Left ventricle myocardium inferior (tissue), 1 donor: ENCODE data around the gene AFAP1. TPM values are rescaled to one million over a fixed set of nuclear protein-coding genes. Genes with fewer than 3 reads are reported as not detected.

Source experiments
- DNase-seq: peaks from one replicate; pipeline ENCODE4 v3.0.0-alpha.2; 2020
- H3K27ac ChIP-seq: fragments of 200-600 bp; replicated peaks from 2 replicates; pipeline ENCODE4 v1.8.0; 2021
- H3K27me3 ChIP-seq: fragments of 200-600 bp; 2 replicates; pipeline ENCODE4 v1.8.0; 2021; ENCODE audit warnings: low read depth
- H3K36me3 ChIP-seq: fragments of 200-600 bp; 2 replicates; pipeline ENCODE4 v1.8.0; 2021
- H3K4me1 ChIP-seq: fragments of 200-600 bp; 2 replicates; pipeline ENCODE4 v1.8.0; 2021
- H3K4me3 ChIP-seq: fragments of 200-600 bp; 2 replicates; pipeline ENCODE4 v1.8.0; 2021; ENCODE audit warnings: mild to moderate bottlenecking, moderate library complexity
- H3K9me3 ChIP-seq: fragments of 200-600 bp; replicated peaks from 2 replicates; pipeline ENCODE4 v1.8.0; 2021
- CTCF ChIP-seq: fragments of 200-600 bp; IDR thresholded peaks from 2 replicates; pipeline ENCODE4 v1.8.0; 2021; ENCODE audit warnings: antibody characterized with exemption, mild to moderate bottlenecking, borderline replicate concordance
- intact Hi-C: fragments of 100-400 bp; cut with micrococcal nuclease; formaldehyde crosslinking; loops from one replicate; pipeline ENCODE4 v1.11.0; 2022
- total RNA-seq: library from RNA; stranded (reverse); fragmentation: NEBNext Ultra II Directional; extraction: Animal tissue kit (Norgen Biotek cat#: 25700); gene quantifications from one replicate; pipeline ENCODE4 v1.2.1, GENCODE V29; 2021
- donor health status: DM: no; HTN: yes; CAD: no; lungs with severe emphysema.

AFAP1 gene
- total RNA-seq, 1 donor from 2014 or later, result 6.8 TPM

- H3K27ac ChIP-seq, result no peak overlapping the region
- no peak overlapping the region for H3K4me3 ChIP-seq
- H3K9me3 ChIP-seq, result no peaks in the 10 kb centered on the region
- peaks cover 9% of the 10 kb centered on the region for H3K4me1 ChIP-seq
- no peak for TF ChIP-seq CTCF
- no peaks in the 10 kb centered on the region for H3K27me3 ChIP-seq
- H3K36me3 ChIP-seq, result peaks cover 28% of the 10 kb centered on the region
- intact Hi-C loops, result loop anchor here (5.0 kb wide), 1 partner anchor 37 kb away; no protein-coding TSS in a partner anchor
- no peak for DNase-seq
These were observed 139.9 kb downstream of the AFAP1 start for GRCh38 chr4:7799736-7800135.

- H3K9me3 ChIP-seq, result no peaks in the 10 kb centered on the region
- no peak overlapping the region for H3K27ac ChIP-seq
- H3K4me1 ChIP-seq, result peaks cover 5% of the 10 kb centered on the region
- no peak overlapping the region for H3K4me3 ChIP-seq
- no peak for TF ChIP-seq CTCF
- DNase-seq, result no peak
- no peaks in the 10 kb centered on the region for H3K27me3 ChIP-seq
- H3K36me3 ChIP-seq, result peaks cover 28% of the 10 kb centered on the region
- intact Hi-C loops, result no loop called here
These were observed 140.4 kb downstream of the AFAP1 start for GRCh38 chr4:7799306-7799705.

GRCh38 chr4:7798178-7798995 is 141.3 kb downstream of the AFAP1 start:
- intact Hi-C loops, result no loop called here
- no peaks in the 10 kb centered on the region for H3K9me3 ChIP-seq

GRCh38 chr4:7797330-7797729 is 142.3 kb downstream of the AFAP1 start:
- no peak overlapping the region for H3K4me3 ChIP-seq
- DNase-seq, result no peak
- H3K9me3 ChIP-seq, result no peaks in the 10 kb centered on the region
- intact Hi-C loops, result no loop called here
- no peaks in the 10 kb centered on the region for H3K27me3 ChIP-seq
- peaks cover 39% of the 10 kb centered on the region for H3K36me3 ChIP-seq
- TF ChIP-seq CTCF, result no peak
- no peak overlapping the region for H3K27ac ChIP-seq
- no peaks in the 10 kb centered on the region for H3K4me1 ChIP-seq

More at GRCh38 chr4:7798178-7798995, 141.3 kb downstream of the AFAP1 start:
- no peaks in the 10 kb centered on the region for H3K27me3 ChIP-seq
- TF ChIP-seq CTCF, result no peak
- H3K27ac ChIP-seq, result no peak overlapping the region
- H3K36me3 ChIP-seq, result peaks cover 31% of the 10 kb centered on the region
- no peaks in the 10 kb centered on the region for H3K4me1 ChIP-seq
- H3K4me3 ChIP-seq, result no peak overlapping the region
- no peak for DNase-seq

GRCh38 chr4:7795983-7796382 is 143.7 kb downstream of the AFAP1 start:
- Histone ChIP-seq H3K9me3 (no peaks in the 10 kb centered on the region), H3K27me3 (no peaks in the 10 kb centered on the region), H3K27ac (no peak overlapping the region), H3K4me1 (peaks cover under 1% of the 10 kb centered on the region), H3K36me3 (peaks cover 45% of the 10 kb centered on the region), H3K4me3 (no peak overlapping the region)
- no peak for DNase-seq
- no peak for TF ChIP-seq CTCF
- intact Hi-C loops, result no loop called here
